Activated gamma-delta T cell treated with anti-CD3 and anti-CD28 coated beads, Interleukin-2, amount 50 U/mL, for 16 hours (primary cell): Measurements from ENCODE around the gene SLC35A3.
"Not testable (repeated sequence)": the region's sequence is repeated elsewhere in the genome, so short reads cannot be mapped to it uniquely, and the experiment has no call there.

Experiments used
- DNase-seq: peaks from one replicate; pipeline ENCODE4 v3.0.0-alpha.2; 2020; ENCODE audit warnings: low read depth

The SLC35A3 gene

GRCh38 chr1:99975529-99975928 lies 5.7 kb downstream of the SLC35A3 start:
- no peak for DNase-seq

GRCh38 chr1:99977326-99977725 lies 7.5 kb downstream of the SLC35A3 start:
- DNase-seq: not testable (repeated sequence)

- no peak for DNase-seq
These were observed 8.4 kb downstream of the SLC35A3 start for GRCh38 chr1:99978218-99978617.

GRCh38 chr1:99979091-99979490 lies 9.3 kb downstream of the SLC35A3 start:
- DNase-seq: no peak

DNA sequence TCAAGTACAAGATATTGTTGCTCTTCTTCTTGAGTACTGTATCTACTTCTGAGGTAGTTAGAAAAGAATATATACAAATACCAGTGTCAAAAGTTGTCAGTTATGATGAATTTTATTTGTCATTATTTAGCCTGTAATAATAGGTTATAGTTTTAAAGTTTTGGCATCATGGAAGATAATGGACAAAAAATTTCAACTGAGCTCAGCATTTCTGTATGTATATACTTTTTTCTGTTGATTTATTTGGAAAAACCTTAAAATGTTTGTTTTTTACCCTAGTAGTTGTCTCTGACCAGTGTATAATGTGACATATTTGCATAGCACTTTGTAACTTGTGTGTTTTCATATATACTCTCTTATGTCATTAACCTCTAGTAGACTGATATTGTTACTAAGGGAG lies 11.1 kb downstream of the SLC35A3 start:
- DNase-seq: no peak

GRCh38 chr1:99986656-99987225 lies 16.9 kb downstream of the SLC35A3 start:
- DNase-seq: no peak

DNA sequence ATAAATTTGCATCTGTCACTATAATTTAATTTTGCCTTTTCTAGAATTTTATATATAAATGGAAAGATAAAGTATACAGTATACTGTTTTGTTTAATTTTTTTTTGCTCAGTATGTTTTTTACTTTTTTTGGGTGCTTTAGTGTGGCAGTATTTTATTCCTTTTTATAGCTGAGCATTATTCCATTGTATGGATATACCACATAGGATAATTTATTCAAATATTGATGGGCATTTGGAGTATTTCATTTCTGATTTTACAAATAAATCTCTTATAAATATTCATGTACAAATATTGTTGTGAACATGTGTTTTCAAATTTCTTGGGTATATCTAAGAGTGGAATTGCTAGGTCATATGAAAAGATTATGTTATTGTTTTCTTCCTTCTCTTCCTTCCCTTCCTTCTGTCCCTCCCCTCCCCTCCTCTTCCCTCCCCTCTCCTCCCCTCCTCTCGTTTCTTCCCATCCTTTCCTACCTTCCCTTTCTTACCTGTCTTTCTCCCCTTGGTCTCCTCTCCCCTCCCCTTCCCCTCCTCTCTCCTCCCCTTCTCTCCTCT lies 18.5 kb downstream of the SLC35A3 start:
- no peak for DNase-seq

- DNase-seq: no peak
These were observed 22.4 kb downstream of the SLC35A3 start for GRCh38 chr1:99992044-99992722.

- no peak for DNase-seq
These were observed 23.1 kb downstream of the SLC35A3 start for GRCh38 chr1:99992760-99993467.

DNA sequence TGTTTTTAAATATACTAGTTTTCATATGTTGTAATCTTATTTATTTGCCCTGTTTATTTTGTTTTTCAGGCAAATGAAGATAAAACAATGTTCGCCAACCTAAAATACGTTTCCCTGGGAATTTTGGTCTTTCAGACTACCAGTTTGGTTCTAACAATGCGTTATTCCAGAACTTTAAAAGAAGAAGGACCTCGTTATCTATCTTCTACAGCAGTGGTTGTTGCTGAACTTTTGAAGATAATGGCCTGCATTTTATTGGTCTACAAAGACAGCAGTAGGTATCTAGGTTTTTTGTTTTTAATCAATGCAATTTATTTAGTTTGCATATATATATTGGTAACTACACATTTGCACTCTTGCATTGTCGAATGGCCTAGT lies 23.7 kb downstream of the SLC35A3 start:
- no peak for DNase-seq

- no peak for DNase-seq
These were observed 24.7 kb downstream of the SLC35A3 start for GRCh38 chr1:99994496-99994895.

DNA sequence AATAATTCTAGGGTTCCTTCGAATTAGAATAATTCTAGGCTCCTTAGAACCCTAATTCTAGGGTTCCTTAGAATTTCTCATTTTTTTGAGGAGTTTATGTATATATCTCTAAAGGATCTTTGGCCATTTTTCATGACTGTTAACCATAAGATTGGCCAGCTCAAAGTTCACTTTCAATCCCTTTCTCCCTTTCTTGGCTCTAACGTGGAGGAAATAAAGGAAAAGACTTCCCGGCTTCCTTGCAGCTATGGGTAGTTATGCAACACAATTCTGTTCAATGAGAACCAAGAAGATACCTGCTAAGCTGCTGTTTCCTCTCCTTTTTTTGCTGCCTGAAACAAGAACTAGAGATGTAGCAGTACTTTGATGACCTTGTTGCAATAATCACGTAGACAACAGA lies 27.2 kb downstream of the SLC35A3 start:
- DNase-seq: no peak

DNA sequence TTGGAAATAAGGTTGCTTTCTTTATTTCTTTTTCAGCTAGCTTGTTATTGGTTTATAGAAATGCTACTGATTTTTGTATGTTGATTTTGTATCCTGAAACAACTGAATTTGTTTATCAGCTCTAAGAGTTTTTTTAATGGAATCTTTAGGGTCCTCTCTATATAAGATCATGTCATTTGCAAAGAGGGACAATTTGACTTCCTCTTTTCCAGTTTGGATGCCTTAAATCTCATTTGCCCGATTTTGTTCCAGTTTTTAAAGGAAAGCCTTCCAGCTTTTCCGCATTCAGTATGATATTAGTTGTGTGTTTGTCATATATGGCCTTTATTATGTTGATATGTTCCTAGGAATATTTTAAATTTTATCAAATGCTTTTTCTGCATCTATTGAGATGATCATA lies 31.7 kb downstream of the SLC35A3 start:
- no peak for DNase-seq

DNA sequence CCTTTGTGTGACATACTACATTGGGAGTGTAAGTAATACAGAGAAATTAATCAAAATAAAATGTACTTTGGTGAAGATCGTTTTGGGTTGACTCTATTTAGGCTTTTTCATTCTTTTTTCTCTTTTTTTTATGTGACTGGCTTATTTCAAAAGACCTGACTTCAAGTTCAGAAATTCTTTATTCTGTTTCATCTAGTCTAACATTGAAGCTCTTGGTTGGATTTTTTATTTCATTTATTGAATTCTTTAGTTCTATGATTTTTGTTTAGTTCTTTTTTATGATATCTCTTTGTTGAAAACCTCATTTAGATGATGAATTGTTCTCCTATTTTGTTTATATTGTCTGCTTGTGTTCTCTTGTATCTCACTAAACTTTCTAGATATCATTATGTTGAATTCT lies 35.6 kb downstream of the SLC35A3 start:
- no peak for DNase-seq

DNA sequence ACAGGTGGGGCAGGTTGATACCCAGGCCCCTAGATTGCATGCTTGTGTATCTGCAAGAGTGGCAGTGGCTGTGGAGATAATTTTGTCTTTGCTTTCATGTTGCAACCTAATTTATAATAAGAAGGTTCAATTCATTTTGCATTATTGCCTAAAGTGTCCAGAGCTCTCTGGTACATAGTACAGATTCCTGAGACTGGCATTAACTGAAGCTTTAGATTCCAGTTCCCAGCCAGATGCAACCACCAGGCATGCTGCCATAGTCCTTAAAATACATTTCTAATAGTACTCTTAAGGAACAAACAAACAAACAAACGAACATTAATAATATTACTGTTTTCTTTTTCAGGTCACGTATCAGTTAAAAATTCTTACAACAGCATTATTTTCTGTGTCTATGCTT lies 36.9 kb downstream of the SLC35A3 start:
- no peak for DNase-seq

GRCh38 chr1:100009458-100009857 lies 39.7 kb downstream of the SLC35A3 start:
- no peak for DNase-seq

DNA sequence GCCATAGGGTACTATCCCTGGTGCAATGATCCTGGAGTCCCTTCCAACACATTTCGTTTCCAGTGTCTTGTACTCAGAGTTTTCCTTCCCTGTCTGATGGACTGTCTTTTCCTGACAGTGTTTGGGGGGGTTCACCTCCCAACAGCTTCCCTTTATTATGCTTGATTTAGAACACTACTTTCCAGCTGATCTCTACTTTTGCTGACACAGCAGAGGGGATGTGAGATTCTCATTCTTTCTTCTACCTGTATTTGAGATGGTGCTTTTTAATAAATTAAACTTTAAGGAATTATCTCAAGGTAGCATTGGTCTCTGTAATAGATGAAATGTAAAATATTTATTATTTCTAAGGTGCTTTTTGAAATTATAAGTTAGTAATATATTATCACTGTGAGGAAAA lies 41.0 kb downstream of the SLC35A3 start:
- no peak for DNase-seq

GRCh38 chr1:100019220-100019619 lies 49.4 kb downstream of the SLC35A3 start:
- no peak for DNase-seq

DNA sequence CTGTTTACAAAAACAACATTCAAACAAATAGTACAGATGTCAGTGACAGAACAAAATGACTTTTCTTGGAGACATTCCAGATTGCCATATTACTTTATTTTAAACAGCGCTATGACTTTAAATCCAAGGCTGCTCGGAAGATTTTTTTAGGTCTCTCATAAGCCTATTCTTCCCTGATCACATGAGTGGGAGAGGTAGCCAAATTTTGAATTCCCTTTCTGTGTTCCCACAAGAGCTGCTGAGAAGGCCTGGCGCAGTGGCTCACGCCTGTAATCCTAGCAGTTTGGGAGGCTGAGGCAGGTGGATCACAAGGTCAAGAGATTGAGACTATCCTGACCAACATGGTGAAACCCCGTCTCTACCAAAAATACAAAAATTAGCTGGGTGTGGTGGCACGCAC lies 53.7 kb downstream of the SLC35A3 start:
- no peak for DNase-seq

DNA sequence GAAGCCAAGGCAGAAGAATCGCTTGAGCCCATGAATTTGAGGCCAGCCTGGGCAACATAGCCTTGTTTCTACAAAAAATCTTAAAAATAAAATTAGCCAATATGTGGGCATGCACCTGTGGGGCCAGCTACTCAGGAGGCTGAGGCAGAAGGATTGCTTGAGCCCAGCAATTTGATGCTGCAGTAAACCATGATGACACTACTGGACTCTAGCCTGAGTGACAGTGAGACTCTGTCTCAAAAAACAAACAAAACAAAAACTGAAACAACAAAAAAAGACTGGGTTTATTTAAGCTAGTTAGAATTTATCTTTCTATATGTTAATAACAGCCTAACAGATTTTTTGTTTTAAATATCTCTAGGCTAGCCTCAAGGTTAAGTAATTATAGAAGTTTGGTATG lies 57.4 kb downstream of the SLC35A3 start:
- no peak for DNase-seq

GRCh38 chr1:100028765-100029164 lies 59.0 kb downstream of the SLC35A3 start:
- no peak for DNase-seq

GRCh38 chr1:100034470-100034869 lies 64.7 kb downstream of the SLC35A3 start:
- DNase-seq: no peak

DNA sequence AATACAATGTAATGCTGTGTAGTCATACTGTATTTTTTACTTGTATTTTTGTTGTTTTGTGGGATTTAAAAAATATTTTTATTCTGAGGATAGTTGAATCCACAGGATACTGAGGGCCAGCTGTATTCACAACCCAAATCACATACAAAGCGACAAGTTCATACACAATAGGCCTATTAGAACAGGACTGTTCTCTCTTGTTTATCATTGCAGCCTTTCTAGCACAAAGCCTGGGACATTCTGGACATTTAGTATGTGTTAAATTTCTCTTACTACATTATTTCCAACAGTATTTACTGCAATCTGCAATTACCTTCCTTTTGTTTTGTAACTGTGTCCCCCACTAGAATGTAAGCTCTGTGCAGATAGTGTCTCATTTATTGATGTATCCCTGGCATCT lies 65.4 kb downstream of the SLC35A3 start:
- DNase-seq: no peak
